Fibroblast of villous mesenchyme (primary cell): ENCODE measurements around the gene TAF15. TPM values are rescaled to one million over a fixed set of nuclear protein-coding genes. Genes with fewer than 3 reads are reported as not detected.

Experiments
- DNase-seq: peaks from one replicate; pipeline ENCODE4 v3.0.0-alpha.2; 2010; ENCODE audit warnings: low read depth
- H3K4me3 ChIP-seq: 2 replicates; pipeline ENCODE4 v1.5.1; 2011; ENCODE audit warnings: low read depth, mild to moderate bottlenecking, low read length
- small RNA-seq: library from RNA; depleted of rRNA; stranded (forward); fragments of <200 nt; gene quantifications from one replicate; pipeline ENCODE3, GENCODE V24; 2012
- total RNA-seq: library from RNA; depleted of rRNA; stranded (reverse); fragments of >200 nt; gene quantifications from 2 replicates; pipeline ENCODE4 v1.2.3, GENCODE V29; 2012
- TF ChIP-seq, protein P1 (sequence below): IDR thresholded peaks from 2 replicates; pipeline ENCODE4 v1.5.1; 2012; ENCODE audit warnings: low read depth, mild to moderate bottlenecking, low read length; ENCODE audit not compliant: insufficient read depth

TAF15 gene
- total RNA-seq, 1 donor = 47.1 TPM

DNA sequence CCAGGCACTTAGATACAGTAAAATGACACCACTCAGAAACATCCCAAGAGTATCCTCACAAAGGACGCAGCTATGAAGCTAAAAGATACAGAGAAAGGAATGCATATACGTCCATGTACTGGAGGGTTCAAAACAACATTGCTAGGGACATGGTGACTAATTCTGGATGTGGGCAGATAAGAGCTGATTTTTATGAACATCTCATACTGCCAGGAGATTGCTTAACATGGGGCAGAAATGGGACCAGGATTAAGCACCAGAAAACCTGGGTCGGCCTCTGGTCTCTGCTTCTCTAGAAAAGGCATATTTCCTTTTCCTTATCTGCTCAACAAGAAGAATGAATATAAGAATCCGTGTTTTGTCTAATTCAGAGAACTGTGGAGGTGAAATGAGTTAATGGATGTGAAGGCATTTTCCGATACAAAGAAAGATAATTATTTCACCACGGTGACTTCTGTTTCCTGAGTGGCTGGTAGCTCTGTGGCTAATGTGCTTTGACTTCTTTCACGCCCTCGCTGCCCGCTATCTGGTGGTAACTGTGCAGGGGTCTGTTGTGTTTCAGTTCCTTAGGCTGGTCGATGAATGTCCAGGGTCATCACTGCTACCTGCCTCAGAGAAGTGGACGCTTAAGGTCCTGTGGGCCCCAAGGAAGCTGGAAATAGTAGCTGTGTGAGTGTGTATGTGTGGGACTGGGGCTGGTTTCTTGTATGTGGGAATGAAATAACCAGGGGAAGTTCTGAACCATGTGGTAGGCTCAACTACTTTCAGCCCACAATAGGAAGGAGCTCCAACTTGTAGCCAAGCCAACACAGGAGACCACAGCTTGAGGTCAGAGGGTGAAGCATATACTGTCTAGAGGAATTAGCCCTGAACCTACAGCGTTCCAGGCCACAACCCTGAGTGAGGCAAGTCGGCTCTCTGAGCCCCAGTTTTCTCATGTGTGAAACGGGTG lies 86.6 kb downstream of the TAF15 start:
- H3K4me3 ChIP-seq = no peak overlapping the region
- TF ChIP-seq, protein P1, sequence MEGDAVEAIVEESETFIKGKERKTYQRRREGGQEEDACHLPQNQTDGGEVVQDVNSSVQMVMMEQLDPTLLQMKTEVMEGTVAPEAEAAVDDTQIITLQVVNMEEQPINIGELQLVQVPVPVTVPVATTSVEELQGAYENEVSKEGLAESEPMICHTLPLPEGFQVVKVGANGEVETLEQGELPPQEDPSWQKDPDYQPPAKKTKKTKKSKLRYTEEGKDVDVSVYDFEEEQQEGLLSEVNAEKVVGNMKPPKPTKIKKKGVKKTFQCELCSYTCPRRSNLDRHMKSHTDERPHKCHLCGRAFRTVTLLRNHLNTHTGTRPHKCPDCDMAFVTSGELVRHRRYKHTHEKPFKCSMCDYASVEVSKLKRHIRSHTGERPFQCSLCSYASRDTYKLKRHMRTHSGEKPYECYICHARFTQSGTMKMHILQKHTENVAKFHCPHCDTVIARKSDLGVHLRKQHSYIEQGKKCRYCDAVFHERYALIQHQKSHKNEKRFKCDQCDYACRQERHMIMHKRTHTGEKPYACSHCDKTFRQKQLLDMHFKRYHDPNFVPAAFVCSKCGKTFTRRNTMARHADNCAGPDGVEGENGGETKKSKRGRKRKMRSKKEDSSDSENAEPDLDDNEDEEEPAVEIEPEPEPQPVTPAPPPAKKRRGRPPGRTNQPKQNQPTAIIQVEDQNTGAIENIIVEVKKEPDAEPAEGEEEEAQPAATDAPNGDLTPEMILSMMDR = no peak
- DNase-seq = peak; percentile 77

Small RNAs within 50 kb of the gene (small RNA-seq; reads per million reads assigned to genes)
- gene RF00100 = 298 reads per million, percentile 98 among the genes with 10 or more reads in this experiment

Other genes starting within 250 kb of the TAF15 start
- gene SLFN14, start 248.7 kb upstream of the TAF15 start, total RNA-seq = not detected in 2 replicates
- 6.4 and 7.3 TPM in 2 replicates for gene PEX12, start 230.9 kb upstream of the TAF15 start, total RNA-seq
- gene AP2B1, start 222.2 kb upstream of the TAF15 start, total RNA-seq = 86.7 and 97.6 TPM in 2 replicates
- gene RASL10B, start 77.8 kb upstream of the TAF15 start, total RNA-seq = 6.4 and 12.1 TPM in 2 replicates
- gene GAS2L2, start 56.2 kb upstream of the TAF15 start, total RNA-seq = not detected in 2 replicates
- gene C17orf50, start 48.6 kb upstream of the TAF15 start, total RNA-seq = not detected in 2 replicates
- under 0.01 TPM in 2 replicates for gene MMP28, start 13.8 kb upstream of the TAF15 start, total RNA-seq
- not detected in 2 replicates for gene HEATR9, start 59.4 kb downstream of the TAF15 start, total RNA-seq
- under 0.01 TPM in 1 of 2 replicates, not detected in the other for gene CCL5, start 70.9 kb downstream of the TAF15 start, total RNA-seq
- 0.32 and 0.43 TPM in 2 replicates for gene RDM1, start 121.3 kb downstream of the TAF15 start, total RNA-seq
- gene LYZL6, start 134.2 kb downstream of the TAF15 start, total RNA-seq = not detected in 2 replicates
- gene CCL16, start 172.0 kb downstream of the TAF15 start, total RNA-seq = not detected in 2 replicates
- gene CCL14, start 177.2 kb downstream of the TAF15 start, total RNA-seq = not detected in 2 replicates
- not detected in 2 replicates for gene CCL15, start 192.1 kb downstream of the TAF15 start, total RNA-seq
- gene CCL23, start 208.5 kb downstream of the TAF15 start, total RNA-seq = not detected in 2 replicates